DOHH2 (cell line): ENCODE measurements around the gene OSBPL3.

ENCODE experiments used
- EZH2phosphoT487 ChIP-seq: fragments of 200-600 bp; sonication (generic); IDR thresholded peaks from 2 replicates; pipeline ENCODE4 v1.6.1; 2017; ENCODE audit warnings: borderline replicate concordance, mild to moderate bottlenecking, antibody characterized with exemption, low read length, moderate library complexity, mixed read lengths
- TF ChIP-seq, protein P1 (sequence below): fragments of 200-600 bp; sonication (generic); IDR thresholded peaks from one replicate; pipeline ENCODE4 v1.5.1; 2014; ENCODE audit warnings: antibody characterized with exemption, mild to moderate bottlenecking, low read depth, low read length; ENCODE audit not compliant: poor library complexity, severe bottlenecking

DNA sequence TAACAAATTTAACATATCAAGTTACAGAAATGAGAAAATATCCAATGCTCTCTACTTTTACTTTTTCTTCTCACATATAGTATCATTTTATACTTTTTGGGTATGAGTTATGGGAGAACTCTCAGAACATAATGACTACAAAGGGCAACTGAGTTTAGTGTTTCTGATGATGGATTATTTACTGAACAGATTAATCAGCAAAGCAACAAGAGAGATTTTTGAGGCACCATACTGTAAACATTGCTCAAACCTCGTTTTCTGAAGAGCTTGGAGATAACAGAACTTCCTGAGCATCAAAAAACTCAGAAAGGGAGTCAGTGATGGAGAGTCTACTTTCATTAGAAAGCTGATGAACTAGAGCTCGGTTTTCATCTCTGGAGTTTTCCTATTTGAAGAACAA, 137.9 kb downstream of the OSBPL3 start:
- TF ChIP-seq, protein P1, sequence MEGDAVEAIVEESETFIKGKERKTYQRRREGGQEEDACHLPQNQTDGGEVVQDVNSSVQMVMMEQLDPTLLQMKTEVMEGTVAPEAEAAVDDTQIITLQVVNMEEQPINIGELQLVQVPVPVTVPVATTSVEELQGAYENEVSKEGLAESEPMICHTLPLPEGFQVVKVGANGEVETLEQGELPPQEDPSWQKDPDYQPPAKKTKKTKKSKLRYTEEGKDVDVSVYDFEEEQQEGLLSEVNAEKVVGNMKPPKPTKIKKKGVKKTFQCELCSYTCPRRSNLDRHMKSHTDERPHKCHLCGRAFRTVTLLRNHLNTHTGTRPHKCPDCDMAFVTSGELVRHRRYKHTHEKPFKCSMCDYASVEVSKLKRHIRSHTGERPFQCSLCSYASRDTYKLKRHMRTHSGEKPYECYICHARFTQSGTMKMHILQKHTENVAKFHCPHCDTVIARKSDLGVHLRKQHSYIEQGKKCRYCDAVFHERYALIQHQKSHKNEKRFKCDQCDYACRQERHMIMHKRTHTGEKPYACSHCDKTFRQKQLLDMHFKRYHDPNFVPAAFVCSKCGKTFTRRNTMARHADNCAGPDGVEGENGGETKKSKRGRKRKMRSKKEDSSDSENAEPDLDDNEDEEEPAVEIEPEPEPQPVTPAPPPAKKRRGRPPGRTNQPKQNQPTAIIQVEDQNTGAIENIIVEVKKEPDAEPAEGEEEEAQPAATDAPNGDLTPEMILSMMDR, result no peak
- no peak for TF ChIP-seq EZH2phosphoT487
